Measurements from ENCODE around the gene C1S.

C1S gene

GRCh38 chr12:7075518-7075917, 15.0 kb downstream of the C1S start:
- no peak overlapping the region for H3K4me3 ChIP-seq (ENCODE audit: low read depth, low read length)

GRCh38 chr12:7075939-7076338, 15.4 kb downstream of the C1S start:
- no peak overlapping the region for H3K4me3 ChIP-seq (ENCODE audit: low read depth, low read length)

- no peak overlapping the region for H3K4me3 ChIP-seq (ENCODE audit: low read depth, low read length)
Measured at GRCh38 chr12:7076493-7076892, 16.0 kb downstream of the C1S start.

DNA sequence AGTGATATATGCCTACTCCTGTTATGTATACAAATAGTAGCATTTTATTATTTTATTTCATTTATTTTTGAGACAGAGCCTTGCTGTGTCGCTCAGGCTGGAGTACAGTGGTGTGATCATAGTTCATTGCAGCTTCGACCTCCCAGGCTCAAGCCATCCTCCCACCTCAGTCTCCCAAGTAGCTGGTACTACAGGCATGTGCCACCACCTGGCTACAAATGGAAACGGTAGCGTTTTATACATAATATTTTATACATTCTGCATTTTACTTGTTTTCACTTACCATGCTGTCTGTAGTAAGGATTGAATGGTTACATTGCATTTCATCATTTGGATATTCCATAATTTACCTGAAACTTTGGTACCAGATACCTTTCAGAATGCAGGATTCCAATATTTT, 17.6 kb downstream of the C1S start:
- H3K4me3 ChIP-seq (ENCODE audit: low read depth, low read length), result no peak overlapping the region

GRCh38 chr12:7079826-7080125, 19.3 kb downstream of the C1S start:
- H3K4me3 ChIP-seq (ENCODE audit: low read depth, low read length), result no peak overlapping the region

- H3K4me3 ChIP-seq (ENCODE audit: low read depth, low read length), result no peak overlapping the region
Measured at GRCh38 chr12:7081037-7081436, 20.5 kb downstream of the C1S start.

DNA sequence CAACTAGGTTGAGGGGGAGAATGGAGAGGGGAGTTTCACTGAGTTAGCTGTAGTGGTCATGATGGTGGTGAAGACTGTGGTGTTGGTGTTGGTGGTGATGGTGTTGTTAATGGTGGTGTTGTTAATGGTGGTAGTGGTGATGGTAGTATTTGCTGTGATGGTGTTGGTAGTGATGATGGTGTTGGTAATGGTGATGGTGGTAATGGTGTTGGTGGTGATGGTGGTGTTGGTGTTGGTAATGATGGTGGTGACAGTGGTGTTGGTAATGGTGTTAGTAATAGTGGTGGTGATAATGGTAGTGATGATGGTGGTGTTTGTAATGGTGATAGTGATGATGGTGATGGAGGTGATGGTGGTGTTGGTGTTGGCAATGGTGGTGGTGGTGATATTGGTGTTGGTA, 22.6 kb downstream of the C1S start:
- H3K4me3 ChIP-seq (ENCODE audit: low read depth, low read length), result no peak overlapping the region

- H3K4me3 ChIP-seq (ENCODE audit: low read depth, low read length), result no peak overlapping the region
Measured at GRCh38 chr12:7089196-7089871, 28.8 kb downstream of the C1S start.

- H3K4me3 ChIP-seq (ENCODE audit: low read depth, low read length), result no peak overlapping the region
Measured at GRCh38 chr12:7090222-7090998, 29.9 kb downstream of the C1S start.

DNA sequence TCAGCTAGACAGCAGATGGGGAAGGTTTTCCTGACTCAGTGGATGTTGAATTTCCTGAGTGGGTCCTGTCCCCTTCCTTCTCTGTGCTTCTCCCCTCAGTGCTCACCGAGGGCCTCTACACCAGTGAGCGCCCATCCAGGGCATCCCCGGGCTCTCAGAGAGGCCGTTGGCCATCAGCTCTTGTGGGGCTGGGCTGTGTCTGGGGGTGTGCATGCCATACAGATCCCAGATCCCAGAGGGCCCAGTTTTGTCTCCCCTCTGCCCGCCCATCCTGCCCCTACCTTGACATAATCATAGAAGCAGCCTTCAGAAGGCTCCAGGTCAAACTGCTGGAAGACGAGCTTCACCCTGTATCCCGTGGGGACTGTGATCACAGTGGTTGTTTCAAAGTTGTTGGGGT, 30.7 kb downstream of the C1S start:
- no peak overlapping the region for H3K4me3 ChIP-seq (ENCODE audit: low read depth, low read length)

DNA sequence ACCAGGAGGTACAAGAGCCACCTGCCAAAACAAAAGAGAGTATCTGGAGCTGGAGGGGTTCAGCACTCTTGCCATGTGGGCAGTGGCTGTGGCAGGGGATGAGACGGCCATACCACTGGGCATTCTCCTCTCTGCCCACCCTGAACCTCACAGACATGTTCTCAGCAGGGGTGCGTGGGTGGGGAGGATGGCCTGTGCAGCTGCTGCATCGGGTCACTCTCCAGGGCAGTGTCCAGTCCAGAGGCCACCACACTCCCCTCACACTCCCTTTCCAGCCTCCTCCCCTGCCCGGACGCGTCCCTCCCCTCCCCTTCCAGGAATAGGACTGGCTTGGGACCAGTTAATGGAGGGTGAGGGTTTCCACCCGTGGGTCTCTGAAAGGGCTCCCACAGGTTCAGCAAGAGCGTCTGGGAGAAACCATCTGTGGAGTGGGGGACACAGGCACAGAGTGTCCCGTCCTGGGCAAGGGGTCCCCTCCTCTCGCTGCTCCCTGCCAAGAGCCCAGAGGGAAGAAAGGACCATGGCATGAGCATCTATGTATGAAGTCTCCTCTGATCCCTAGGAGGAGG, 31.2 kb downstream of the C1S start:
- H3K4me3 ChIP-seq (ENCODE audit: low read depth, low read length), result no peak overlapping the region

- H3K4me3 ChIP-seq (ENCODE audit: low read depth, low read length), result no peak within 1 kb of the TSS
Measured at GRCh38 chr12:7092229-7092985, 31.9 kb downstream of the C1S start, which contains the start of gene C1R. Gene C1R, minus strand, starts transcription at chr12:7092445. Its CDS starts 57 bp downstream, at chr12:7092388.

DNA sequence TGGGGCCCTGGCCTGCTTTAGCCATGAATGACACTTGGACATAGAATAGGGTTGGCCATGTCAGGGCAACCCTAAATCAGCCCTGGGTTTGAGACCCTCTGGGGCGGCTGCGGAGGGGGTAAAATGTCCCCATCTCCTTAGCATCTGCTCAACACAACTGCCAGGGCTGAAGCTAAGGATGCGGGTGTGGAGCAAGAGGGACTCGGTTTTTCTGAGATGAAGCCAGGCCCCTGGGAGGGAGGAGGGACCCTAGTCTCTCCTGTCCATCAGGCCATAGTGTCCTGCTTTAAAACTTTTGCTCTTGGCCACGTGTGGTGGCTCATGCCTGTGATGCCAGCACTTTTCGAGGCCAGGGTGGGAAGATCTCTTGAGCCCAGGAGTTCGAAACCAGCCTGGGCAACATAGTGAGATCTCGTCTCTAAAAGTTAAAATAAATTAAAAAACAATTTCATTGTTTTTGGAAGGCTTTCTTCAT, 32.5 kb downstream of the C1S start:
- no peak overlapping the region for H3K4me3 ChIP-seq (ENCODE audit: low read depth, low read length)

DNA sequence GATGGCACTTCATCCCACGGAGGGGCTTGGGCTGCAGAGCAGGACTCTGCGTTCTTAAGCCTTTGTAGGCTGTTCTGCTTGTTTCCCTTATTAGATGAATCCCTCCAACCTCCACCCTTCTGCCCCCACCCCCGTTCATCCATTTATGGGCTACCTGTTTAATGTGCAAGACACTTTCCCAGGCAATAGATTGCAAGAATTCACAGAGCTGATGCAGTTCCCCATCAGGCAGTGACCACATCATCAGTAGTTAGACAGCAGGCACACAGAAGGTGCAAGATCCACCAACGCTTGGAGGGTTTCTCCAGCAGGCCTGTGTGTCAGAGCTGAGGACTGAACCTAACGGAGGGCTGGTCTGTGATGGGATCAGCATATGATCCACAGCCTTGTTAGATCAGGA, 33.0 kb downstream of the C1S start:
- no peak overlapping the region for H3K4me3 ChIP-seq (ENCODE audit: low read depth, low read length)

DNA sequence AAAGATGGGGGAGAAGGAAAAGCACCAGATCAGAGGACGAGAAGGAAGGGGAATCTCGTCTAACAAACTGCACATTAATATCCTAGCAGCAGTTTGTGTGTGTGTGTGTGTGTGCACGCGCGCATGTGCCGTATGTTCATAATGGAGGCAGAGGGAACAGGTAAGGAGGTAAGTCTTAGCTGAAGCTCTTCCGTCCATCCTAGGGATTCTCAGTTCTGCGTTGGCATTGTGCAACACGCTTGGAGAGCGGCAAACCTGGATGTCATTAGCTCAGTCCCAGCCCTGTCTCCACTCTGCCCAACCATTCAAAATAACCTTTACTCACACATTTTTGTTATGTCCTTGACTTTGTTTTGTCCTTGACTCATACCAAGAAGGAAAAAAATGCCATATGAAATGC, 33.4 kb downstream of the C1S start:
- H3K4me3 ChIP-seq (ENCODE audit: low read depth, low read length), result no peak overlapping the region

DNA sequence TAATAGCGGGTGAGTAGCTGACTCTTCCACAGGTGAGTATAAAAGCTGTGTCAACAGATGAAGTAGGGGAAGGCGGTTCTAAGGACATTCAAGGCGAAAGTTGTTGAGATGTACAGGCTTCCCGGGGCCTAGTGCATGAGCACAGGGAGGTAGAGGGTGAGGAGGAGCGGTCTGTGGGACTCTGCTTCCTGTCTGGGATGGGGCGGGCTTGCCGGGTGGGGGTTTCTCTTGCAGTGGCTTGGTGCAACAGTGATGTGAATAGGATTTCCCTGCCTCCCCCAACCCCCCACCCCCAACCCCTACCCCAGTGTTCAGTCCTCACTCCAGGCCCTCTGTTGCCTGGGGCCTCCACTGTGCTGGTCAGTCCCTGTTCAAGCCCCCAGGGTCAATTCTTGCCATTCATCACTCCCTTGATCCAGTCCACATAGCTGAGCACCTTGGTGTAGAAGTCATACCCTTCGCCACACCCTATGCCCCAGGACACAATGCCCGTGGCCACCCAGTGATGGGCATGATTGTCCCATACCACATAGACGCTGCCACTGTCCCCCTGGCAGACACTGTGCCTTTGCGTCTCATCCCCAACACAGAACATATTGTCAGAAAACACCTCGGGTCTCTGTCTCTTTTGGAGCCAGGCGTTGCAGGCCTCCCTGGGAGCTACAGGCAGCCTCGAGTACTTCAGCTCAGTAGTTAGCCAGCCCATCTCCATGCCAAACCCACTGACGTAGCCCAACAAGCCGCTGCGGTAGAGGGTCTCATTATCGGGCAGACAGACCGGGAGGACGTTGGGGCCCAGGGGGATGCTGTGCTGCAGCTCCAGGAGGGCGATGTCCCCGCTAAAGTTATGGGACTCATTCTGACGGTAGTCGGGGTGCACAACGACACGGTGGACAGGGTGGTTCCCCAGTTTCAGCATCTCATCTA, 35.8 kb downstream of the C1S start:
- no peak overlapping the region for H3K4me3 ChIP-seq (ENCODE audit: low read depth, low read length)

DNA sequence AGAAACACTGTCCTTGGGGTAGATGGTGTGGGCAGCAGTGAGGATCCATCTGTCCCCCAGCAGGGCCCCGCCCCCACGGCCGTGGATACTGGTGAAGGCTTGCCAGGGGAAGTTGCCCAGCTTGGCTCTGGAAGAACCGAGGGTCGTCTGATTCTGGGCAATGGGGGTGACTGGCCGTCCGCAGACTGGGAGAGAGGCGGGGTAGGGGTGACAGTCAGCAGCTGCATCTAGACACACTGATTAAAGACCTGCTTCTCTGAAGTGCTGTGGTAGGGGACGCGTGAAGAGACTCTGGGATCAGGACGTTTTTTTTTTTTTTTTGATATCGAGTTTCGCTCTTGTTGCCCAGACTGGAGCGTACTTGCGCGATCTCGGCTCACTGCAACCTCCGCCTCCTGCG, 36.5 kb downstream of the C1S start:
- no peak overlapping the region for H3K4me3 ChIP-seq (ENCODE audit: low read depth, low read length)

GRCh38 chr12:7099290-7099996, 38.9 kb downstream of the C1S start:
- H3K4me3 ChIP-seq (ENCODE audit: low read depth, low read length), result no peak overlapping the region

- H3K4me3 ChIP-seq (ENCODE audit: low read depth, low read length), result no peak overlapping the region
Measured at GRCh38 chr12:7100239-7100638, 39.7 kb downstream of the C1S start.
